Stimulated activated CD4-positive, alpha-beta T cell treated with anti-CD3 and anti-CD28 coated beads, TNF-alpha, amount 100 ng/mL, for 1 hour (primary cell): ENCODE data around the gene GALNT3.

Experiments
- DNase-seq, 3 donors: peaks; one replicate each; pipeline ENCODE4 v3.0.0-alpha.2; 2020; ENCODE audit warnings: low read depth in 3 of 3, low spot score in 1 of 3

The GALNT3 gene

DNA sequence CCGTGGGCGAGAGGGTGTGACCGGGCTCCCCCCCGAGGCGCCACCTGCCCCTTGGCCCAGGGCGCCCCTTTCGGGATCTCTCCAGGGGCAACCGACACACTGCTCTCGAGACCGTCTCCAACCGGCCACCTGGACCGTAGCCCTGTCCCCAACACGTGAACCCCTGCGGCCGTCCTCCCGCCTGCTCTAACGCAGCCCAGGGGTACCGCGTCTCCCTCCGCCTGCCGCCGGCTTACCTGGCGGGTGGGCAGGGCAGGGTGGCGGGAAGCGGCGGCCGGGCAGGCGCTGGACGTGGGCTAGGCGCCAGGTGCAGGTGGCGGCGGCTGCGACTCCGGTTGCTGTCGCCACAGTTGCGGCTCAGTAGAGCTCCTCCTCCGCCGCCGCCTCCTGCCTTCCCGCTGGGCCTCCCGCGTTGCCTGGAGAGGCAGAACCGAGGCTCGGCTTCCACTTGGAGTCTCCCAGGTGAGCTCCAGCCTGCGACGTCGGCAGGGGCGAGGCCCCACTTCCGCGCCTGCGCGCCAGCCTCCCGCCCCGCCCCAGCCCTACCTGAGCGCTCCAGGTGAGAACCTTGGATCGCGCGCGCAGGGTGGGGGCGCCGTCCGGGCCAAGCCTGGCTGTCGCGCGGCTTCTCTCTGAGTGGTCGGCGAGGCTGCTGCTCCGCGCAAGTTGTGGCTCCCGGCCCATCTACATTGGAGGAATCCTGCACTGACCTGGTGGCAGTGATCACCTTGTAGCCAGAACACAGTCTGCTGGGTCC, at the start of gene GALNT3:
GALNT3 (minus strand) TSS at position 469 of the 757 bp plus-strand sequence. CDS start 23,547 bp downstream, outside the sequence.
- peak in 1 of 3 donors; percentile 7 for DNase-seq

DNA sequence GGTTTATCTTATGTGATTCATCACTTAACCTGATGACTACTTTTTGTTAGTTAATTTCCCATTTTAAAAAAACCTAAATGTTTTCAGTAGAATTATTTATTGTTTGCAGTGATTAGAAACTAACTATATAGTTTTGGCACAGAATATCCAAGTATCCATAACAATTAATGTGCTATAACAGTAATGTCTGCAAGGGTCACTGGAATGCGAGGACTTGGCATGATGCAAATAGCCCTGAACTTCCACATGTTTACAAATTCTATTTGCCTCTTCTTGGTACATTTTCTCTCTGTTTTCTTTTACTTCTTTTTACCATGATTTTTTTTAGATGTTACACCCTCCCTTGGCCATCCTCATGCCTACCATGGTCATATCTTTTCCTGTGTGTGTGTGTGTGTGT, 49.3 kb upstream of the GALNT3 start:
- no peak for DNase-seq

DNA sequence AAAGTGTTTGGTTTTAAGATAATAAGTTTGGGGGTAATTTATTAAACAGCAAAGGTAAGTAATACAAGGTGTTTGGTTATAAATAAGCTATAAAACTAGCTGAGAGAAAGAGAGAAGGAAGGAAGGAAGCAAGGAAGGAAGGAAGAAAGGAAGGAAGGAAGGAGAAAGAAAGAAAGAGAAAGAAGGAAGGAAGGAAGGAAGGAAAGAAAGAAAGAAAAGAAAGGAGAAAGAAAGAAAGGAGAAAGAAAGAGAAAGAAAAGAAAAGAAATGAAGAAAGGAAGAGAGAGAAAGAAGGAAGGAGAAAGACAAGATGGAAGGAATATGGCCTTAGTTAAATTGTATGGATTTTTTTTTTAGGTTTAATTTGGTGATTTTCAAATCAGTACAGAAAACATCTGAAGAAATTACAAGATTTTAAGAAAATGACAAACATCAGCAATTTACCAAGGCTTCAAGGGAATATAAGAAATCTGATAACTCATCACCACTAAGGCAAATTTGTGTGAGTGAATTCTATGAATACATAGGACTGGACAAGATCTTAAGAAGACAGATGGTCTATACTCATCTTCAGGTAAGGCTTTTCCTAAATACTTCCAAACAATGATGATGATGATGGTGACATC, 46.4 kb upstream of the GALNT3 start:
- DNase-seq: no peak

DNA sequence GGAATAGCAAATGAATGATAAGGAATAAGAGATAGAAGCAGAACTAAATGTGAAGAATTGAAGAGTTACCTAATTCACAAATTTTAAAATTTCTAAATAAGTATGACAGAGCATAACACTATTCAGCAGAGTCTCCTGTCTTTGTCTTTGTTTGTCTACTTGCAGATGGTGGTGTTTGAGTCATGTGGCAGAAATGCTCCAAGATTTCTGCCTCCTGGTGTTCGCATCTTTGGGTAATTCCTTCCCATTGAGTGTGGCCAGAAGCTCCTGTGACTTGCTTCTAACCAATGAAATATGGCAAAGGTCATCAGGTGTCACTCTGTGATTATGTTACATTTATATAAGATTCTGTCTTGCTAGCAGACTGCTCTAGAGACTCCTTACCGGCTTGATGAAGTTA, 45.6 kb upstream of the GALNT3 start:
- DNase-seq: no peak

DNA sequence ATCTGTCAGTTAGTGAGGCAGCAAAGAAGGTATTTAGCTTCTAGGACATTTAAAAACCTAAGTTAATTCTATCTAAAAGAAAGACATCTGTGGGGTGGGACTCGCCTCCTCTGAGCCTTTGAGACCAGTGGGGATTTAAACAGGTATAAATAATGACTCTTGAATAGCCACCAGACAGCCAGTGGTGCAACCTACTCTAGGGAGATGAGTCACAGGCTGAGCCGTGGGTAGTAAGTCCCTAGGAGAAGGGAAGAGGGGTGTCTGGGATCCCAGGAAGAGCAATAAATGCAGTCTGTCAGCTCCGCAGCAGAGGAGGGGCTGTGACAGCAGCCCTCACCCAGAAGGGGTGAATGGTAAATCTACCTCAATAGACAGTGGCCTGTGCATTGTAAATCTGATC, 43.1 kb upstream of the GALNT3 start:
- no peak for DNase-seq

DNA sequence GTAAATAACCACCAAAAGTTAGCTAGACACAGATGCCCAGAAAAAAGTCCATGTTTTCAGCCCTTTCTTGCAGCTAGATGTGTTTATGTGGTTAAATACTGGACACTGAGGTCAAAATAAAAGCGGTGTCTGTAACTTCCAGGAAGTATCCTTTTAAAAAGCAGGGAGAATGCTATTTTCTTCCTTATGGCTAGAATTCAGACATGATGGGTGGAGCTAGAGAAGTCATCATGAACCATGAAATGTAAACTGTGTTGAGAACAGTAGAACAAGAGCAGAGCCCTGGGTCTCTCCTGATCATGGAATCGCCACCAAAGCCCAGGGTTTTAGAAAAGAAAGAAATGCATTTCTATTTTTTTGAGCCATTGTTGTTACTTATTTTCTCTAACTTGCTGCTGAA, 41.3 kb upstream of the GALNT3 start:
- DNase-seq: no peak

DNA sequence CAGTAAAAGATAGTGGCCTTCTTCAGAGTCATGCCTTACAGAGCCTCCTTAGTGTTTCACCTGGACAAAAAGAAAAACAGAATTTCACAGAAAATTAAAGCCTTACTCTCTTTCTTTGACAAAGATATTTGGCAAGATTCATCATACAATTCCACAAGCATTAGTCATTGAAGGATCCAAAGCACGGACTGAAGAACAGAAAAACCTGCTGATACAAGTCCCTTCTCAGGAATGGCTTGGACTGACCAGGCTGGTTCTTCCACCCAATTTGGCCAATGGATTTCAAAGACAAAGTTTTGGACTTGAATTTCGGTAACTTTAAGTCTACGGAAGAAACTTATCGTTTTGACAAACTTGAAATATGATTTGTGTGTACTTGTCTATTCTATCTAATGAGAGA, 39.1 kb upstream of the GALNT3 start:
- DNase-seq: no peak

DNA sequence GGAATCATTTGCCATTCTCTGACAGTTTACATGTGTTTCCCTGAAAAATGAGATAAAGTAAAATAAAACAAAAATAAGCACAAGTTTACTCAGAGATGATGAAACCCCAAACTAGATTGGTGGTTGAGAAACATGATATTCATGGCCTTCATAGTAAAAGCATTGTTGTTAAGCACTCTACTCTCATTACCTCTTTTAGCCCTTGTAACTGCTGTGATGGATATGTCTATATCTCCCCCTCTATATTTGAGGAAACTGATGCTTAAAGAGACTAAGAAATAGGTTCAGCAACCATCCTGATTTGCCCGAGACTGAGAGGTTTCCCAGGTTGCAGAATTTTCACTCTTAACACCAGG, 33.9 kb upstream of the GALNT3 start:
- DNase-seq: no peak

DNA sequence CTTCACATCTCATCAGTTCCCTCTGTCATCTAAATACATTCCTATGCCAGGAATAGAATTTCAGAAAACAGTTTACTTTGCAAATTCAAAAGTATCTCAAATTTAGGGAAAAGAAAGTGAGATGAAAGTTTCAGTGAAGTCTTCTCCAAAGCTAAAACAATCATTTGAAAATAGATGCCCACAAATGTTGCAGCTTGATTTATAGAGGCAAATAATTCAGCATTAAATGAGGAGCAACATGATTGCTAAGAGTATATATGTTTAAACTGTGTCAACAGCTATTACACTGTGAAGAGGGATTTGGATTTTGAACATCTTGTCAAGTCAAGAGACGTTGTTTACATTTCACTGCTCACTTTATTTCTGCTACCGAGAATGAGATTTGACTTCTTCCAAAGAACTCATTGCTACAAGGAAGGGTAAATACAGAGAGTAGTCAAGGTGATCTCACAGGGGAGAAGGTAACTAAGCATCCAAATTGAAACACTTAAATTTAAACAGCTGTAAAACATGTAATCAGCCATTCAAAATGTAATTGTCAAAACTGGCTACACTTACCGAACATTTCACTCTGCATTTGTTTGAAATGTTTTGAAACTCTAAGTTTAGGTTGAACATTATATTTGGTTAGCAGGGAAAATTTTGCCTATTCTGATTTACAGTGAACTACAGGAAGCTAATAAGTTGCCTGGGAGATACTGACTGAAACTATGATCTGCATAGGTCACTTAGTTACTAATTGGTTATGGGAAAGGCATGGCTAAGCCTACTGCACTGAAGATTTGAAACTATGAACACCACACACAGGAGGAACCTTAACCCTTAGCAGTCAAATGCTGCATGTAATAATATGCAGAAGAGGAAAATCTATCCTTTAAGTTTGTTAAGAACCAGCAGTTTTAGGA, 33.2 kb upstream of the GALNT3 start:
- DNase-seq: no peak

DNA sequence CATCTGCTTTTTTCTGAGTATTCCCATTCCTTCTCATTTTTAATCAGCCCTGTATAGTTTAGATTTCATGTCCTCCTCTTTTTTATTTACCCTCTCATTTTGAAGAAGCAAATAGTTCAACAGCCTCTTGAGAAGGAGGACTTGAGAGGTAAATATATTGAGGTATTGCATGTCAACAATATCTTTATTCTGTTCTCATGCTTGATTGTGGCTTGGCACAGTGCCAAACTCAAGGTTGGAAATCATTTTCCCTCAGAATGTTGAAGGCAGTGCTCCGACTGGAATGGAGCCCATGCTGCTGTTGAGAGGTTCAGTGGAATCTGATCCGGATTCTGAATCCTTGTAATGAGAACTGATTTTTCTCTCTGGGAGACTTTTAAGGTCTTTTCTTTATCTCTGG, 31.0 kb upstream of the GALNT3 start:
- DNase-seq: no peak

DNA sequence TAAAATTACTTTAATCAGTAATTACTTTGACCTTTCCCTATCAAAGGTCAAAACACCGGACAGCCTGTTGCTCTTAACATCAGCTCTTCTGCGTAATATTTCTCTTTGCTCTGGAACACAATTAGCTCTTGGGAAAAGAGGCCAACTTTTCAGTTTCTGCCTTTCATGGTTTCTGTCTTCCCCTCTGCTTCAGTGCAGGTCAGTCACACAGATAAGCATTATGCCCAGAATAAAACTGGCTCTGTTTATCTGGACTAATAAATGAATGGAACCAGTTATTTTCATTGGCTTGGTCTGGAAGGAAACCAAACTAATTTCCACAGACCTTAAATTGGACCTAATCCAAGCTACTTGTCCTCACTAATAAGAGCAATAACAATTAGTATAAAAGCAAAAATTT, 26.2 kb upstream of the GALNT3 start:
- no peak for DNase-seq

DNA sequence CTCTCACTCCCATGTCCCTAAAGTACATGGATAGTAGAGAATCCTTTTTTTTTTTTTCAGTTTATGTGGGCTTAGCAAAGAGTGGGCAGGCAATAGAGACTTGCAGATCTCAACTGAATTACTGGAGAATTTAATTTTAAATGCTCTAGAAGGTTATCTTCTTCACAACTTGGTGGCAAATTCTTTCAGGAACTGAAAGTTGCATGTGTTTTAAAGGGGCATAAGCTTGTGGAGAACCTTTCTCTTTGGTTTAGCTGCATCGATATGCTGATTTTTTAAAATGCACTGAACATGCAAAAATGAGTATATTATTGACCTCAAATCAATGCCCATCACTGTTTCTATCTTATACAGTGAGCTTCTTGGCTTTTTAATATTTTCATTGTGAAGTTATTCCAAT, 24.9 kb upstream of the GALNT3 start:
- DNase-seq: no peak

DNA sequence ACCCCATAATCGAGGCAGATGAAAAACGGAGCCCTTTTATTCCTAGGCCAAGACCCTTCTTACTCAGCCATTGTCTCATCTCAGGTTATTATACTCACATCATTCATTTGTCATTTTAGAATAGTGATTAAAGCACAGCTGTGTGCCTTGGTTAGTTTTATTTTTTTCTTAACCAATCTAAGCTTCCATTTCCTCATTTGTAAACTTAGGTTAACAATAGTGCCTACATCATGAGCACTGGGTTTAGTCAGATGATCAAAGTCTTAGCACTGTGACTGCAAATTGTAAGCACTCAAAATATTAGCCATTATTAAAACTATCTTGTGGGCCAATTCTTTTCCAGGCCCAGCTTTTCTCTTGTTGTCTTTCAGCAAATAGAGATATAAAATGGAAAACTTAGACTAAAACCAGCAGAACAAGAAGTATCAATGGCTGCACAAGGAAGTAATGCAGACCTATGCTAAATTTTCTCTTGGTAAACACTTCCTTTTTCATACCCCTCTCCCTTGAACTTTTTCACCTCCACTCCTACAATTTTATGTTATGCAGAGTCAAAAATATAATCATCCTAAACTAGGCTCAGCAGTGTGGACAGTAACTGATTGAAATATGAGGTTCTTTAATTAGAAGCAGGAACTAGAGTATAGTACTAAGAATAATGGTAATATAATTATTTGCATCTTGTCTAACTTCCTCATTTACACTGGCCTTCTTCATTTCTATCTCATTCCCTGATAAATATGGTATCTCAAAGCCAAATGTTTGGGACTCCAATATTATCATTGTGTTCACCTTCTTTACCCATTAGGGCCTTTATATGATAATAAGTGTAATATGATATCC, 21.5 kb upstream of the GALNT3 start:
- DNase-seq: no peak

DNA sequence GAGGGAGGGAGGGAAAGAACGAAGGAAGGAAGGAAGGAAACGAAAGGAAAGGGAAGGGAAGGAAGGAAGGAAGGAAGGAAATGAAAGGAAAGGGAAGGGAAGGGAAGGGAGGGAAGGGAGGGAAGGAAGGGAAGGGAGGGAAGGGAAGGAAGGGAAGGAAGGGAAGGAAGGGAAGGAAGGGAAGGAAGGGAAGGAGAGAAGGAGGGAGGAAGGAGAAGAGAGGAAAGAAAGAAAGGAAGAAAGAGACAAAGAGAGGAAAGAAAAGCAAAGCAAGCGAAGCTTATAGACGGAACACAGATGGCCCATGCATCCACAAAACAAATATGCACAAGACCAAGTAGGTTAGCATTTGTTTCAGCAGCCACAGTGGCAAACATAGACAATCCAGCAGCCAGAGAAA, 20.4 kb upstream of the GALNT3 start:
- DNase-seq: no peak

DNA sequence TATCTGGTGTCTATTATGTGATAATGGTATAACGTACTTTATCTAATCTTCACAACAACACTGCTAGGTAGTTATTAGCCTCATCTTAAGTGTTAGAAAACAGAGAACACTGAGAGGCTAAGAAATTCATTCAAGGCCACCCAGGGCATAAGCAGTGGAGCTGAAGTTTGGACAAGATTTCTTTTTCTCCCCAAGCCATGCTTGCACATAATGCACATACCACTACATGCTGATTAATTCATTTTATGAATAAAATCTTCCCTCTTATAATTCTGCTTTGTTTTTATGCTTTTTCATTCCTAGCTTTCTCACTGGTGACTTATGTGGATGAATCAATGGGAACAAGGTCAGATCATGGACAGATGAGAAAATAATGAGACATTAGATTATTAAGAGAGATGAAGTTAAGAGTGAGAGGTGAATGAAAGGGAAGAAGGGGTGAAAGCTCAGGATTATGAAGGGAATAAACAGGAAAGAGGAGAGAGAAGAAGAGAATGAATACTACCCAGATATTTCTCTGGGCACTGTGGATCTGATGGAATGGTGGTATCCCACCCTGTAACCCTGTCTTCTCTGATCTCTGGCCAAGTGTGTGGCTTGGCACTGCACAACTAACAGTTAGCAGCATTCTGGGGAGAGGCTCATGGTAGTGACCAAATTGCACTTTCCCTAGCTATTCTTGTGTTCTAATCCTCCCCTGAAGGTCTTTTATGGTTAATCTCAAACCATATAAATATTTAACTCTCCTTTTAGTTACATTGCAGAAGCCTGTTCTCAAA, 17.7 kb upstream of the GALNT3 start:
- DNase-seq: no peak

DNA sequence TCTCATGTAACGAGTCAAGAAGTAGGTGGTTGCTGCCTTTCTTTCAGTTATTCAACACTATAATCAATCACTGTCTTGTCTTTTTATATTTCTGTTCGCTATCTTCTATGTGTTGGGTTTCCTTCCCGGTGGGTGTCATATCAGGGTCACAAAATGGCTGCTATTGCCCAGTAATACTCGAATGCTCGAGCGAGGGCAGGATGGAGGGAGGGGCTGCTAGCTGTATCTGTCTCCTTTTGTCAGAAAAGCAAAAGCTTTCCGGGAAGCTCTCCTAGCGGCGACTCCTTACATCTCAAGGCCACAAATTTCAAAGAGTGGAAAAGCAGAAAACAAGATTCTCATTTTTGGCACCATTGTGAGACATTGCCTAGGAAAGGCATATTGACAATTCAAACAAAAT, 16.4 kb upstream of the GALNT3 start:
- no peak for DNase-seq

DNA sequence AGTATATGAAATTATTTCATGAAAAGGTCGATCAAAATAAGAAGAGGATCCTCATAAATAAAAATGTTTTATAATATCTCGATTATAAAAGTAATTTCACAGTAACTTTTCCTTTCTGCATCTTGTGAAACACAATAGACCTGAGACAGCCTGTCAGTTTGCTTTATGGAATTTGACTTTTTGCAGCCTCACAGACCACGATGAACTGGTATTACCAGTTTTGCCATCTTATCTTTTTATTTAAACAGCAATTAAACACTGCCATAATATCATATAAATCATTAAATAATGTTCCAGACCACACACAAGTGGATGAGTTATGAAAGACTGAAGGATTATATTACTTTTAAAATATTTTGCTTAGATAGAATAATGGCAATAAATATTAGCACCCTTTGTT, 10.7 kb upstream of the GALNT3 start:
- DNase-seq: no peak

DNA sequence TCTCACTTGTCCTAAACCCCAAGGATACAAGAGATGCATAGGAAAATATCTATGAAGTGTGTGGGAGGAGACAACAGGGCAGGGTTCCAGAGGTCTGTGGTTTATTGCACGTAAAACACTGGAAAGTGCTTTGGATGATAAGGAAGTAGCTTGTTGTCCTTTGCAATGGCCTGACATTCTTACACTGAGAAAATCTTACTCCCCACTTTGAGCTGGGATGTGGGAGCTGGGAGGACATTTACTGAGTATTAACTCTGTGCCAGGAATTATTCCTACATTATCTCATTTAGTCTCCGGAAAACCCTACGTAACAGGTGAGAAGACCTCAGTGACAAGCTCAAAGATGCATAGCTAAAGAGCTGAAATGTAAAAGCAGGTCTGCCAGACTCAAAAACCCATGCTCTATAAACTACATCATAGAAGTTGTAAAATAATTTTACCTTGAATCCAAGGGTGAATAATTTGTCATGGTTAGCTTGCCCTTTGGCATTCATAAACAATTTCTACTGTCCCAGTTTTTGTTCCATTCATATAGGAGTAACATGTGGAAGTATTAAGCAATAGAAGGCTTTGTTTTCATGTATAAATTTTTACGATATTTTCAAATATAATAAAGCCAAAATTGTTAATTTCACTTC, 9.2 kb upstream of the GALNT3 start:
- no peak for DNase-seq

DNA sequence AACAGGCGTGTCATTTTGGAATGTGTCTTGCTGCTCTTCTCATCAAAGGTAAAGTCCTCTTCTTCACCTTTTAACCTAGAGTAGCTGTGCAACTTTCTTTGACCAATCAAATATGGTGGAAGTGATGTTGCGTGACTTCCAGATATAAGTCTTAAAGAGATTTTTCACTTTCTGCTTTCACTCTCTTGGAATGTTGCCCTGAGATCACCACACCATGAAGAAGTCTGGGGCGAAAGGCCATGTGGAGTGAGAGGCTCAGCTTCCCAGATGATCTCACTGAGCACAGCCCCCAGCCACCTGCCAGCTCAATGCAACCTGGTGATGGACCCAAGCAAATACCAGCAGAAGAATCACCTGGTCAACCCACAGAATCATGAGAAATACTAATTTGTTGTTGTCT, 7.1 kb upstream of the GALNT3 start:
- no peak for DNase-seq
